Natural killer cell (primary cell): Measurements from ENCODE around the gene DHRS3. TPM values are rescaled to one million over a fixed set of nuclear protein-coding genes. Genes with fewer than 3 reads are reported as not detected.

Experiments used
- ATAC-seq, 3 donors: fragments of 150-1000 bp in 2 of 3; fragments of 200-7000 bp in 1 of 3; cut with Tn5 transposase; 1 replicate in 1 of 3; 2 replicates in 2 of 3; pipeline ENCODE4 v1.10.0; 2021; ENCODE audit warnings: mild to moderate bottlenecking in 2 of 3, moderate library complexity in 2 of 3
- DNase-seq, 2 donors: peaks; one replicate each; pipeline versions ENCODE4 v3.0.0 to v3.0.0-alpha.2; 2013 to 2021; ENCODE audit warnings: mixed read lengths in 1 of 2
- H3K27ac ChIP-seq: one replicate; pipeline ENCODE4 v1.5.1; 2013; ENCODE audit warnings: mild to moderate bottlenecking, low read length
- H3K27me3 ChIP-seq: one replicate; pipeline ENCODE4 v1.6.1; 2013; ENCODE audit warnings: low read length; ENCODE audit not compliant: control insufficient read depth, insufficient read depth
- H3K36me3 ChIP-seq: one replicate; pipeline ENCODE4 v1.6.1; 2013; ENCODE audit warnings: low read length; ENCODE audit not compliant: control insufficient read depth, insufficient read depth
- H3K4me1 ChIP-seq: one replicate; pipeline ENCODE4 v1.6.1; 2013; ENCODE audit warnings: low read length; ENCODE audit not compliant: control insufficient read depth, insufficient read depth
- H3K4me3 ChIP-seq: one replicate; pipeline ENCODE4 v1.5.1; 2013; ENCODE audit warnings: low read length
- H3K9me3 ChIP-seq: one replicate; pipeline ENCODE4 v1.6.1; 2013; ENCODE audit warnings: low read length; ENCODE audit not compliant: control insufficient read depth, insufficient read depth
- H3K27ac Mint-ChIP-seq, 2 donors: one replicate each; pipeline ENCODE4 v1.8.0; 2022; ENCODE audit warnings: mild to moderate bottlenecking in 2 of 2, mixed read lengths in 2 of 2, moderate library complexity in 1 of 2
- H3K27me3 Mint-ChIP-seq, 2 donors: one replicate each; pipeline ENCODE4 v1.8.0; 2022; ENCODE audit warnings: low read depth in 2 of 2, mixed read lengths in 2 of 2
- H3K36me3 Mint-ChIP-seq: one replicate; pipeline ENCODE4 v1.8.0; 2022; ENCODE audit warnings: mixed read lengths
- H3K4me1 Mint-ChIP-seq, 2 donors: one replicate each; pipeline ENCODE4 v1.8.0; 2022; ENCODE audit warnings: mixed read lengths in 2 of 2
- H3K4me3 Mint-ChIP-seq: one replicate; pipeline ENCODE4 v1.8.0; 2022; ENCODE audit warnings: mild to moderate bottlenecking, moderate library complexity, mixed read lengths
- H3K9me3 Mint-ChIP-seq, 2 donors: one replicate each; pipeline ENCODE4 v1.8.0; 2022; ENCODE audit warnings: mixed read lengths in 2 of 2
- WGBS: methylation state at CpG from one replicate; pipeline ENCODE4 v1.1.7; 2013; ENCODE audit warnings: missing lambda C conversion rate; ENCODE audit not compliant: insufficient coverage; 5-methylcytosine and 5-hydroxymethylcytosine counted together
- intact Hi-C: fragments of 100-400 bp; cut with micrococcal nuclease; formaldehyde crosslinking; loops from one replicate; pipeline ENCODE4 v1.14.2; 2022
- total RNA-seq, 4 donors: library from RNA; stranded (reverse); fragments of 120-200 nt in 1 of 4; gene quantifications; one replicate each; pipeline versions ENCODE4 v1.2.3 to v1.2.4, GENCODE V29; 2013 to 2022
- TF ChIP-seq, protein P1 (sequence below): fragments of 200-600 bp; IDR thresholded peaks from one replicate; pipeline ENCODE4 v1.8.0; 2022; ENCODE audit warnings: antibody characterized with exemption

Gene DHRS3
- total RNA-seq, 3 donors from 2014 or later (not counting 1 experiment from before 2014, with no cell fraction given) = 106 to 175 (median 153) TPM

DNA sequence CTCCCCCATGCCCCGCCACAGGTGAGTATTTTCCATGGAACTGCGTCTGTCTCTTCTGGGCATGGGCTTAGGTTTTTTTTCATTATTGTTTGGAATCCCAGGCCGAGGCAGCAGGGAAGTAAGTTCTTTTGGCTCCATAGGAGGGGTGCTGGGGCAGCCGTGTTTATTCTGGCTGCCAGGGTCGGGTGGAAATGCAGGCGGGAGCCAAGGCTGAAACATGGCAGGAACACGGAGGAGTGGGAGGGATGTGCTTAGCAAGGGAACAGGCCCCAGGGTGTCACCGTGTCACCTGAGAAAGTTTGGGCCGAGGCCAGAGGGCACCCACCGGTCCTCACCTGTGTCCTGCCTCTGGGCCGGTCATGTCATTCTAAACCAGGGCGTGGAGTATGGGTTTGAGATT lies 4.5 kb upstream of the DHRS3 start:
- Mint-ChIP-seq H3K36me3 (no peaks in the 10 kb centered on the region), H3K27ac (no peak overlapping the region), H3K4me1 (peaks cover 31 to 35% of the 10 kb centered on the region in 2 donors), H3K9me3 (no peaks in the 10 kb centered on the region), H3K27me3 (no peaks in the 10 kb centered on the region), H3K4me3 (no peak overlapping the region)
- H3K4me3 ChIP-seq = no peak overlapping the region
- WGBS = 96% methylated on average over 12 of the region's 12 CpGs
- no peaks in the 10 kb centered on the region for H3K36me3 ChIP-seq
- H3K4me1 ChIP-seq = peaks cover 36% of the 10 kb centered on the region
- TF ChIP-seq, protein P1, sequence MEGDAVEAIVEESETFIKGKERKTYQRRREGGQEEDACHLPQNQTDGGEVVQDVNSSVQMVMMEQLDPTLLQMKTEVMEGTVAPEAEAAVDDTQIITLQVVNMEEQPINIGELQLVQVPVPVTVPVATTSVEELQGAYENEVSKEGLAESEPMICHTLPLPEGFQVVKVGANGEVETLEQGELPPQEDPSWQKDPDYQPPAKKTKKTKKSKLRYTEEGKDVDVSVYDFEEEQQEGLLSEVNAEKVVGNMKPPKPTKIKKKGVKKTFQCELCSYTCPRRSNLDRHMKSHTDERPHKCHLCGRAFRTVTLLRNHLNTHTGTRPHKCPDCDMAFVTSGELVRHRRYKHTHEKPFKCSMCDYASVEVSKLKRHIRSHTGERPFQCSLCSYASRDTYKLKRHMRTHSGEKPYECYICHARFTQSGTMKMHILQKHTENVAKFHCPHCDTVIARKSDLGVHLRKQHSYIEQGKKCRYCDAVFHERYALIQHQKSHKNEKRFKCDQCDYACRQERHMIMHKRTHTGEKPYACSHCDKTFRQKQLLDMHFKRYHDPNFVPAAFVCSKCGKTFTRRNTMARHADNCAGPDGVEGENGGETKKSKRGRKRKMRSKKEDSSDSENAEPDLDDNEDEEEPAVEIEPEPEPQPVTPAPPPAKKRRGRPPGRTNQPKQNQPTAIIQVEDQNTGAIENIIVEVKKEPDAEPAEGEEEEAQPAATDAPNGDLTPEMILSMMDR = no peak
- H3K9me3 ChIP-seq = no peaks in the 10 kb centered on the region
- H3K27me3 ChIP-seq = no peaks in the 10 kb centered on the region
- DNase-seq (no peak), ATAC-seq (no peak)
- no peak overlapping the region for H3K27ac ChIP-seq
- intact Hi-C loops = no loop called here

DNA sequence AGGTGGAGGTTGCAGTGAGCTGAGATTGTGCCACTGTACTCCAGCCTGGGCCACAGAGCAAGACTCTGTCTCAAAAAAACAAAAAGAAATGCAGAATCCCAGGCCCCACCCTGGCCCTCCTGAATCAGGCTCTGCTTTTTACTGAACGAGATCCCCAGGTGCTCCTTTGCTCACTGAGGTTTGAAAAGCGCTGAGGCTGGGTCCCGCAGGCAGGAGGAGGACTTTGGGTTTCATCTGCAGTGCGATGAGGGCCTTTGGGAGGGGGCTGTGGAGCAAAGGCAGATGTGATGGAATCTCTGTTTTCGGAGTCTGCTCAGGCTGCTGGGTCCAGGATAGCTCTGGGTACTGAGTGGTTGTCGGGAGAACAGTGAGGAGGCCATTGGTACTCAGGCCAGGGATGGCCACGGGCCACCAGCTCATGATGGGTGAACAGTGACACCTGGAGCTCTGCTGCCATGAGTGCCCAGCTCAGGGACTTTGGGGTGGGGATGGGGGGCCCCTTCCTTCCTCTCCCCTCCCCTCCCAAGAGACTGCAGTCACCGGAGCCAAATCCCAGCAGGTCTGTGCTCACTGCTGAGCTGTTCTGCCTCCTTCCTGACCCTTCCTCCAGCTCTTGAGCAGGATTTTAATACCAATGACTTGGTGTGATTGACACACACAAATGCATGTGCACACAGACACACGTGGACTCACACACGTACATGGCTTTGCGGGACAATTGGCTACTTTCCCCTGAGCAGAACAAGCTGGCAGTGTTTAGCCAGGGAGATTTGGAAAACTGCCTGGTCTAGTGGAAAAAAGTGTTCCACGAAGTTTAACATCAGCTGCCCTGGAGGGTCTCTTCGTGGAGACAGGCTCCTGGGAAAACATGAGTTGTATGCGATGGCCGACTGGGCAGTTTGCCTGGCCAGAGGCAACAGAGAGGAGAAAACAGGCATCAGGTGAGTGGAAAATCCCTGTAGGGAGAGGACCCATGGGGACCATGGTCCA lies 3.6 kb upstream of the DHRS3 start:
- H3K36me3 ChIP-seq = no peaks in the 10 kb centered on the region
- no peaks in the 10 kb centered on the region for H3K27me3 ChIP-seq
- peaks cover 41% of the 10 kb centered on the region for H3K4me1 ChIP-seq
- Mint-ChIP-seq H3K4me1 (peaks cover 31 to 41% of the 10 kb centered on the region in 2 donors), H3K9me3 (no peaks in the 10 kb centered on the region), H3K27me3 (no peaks in the 10 kb centered on the region), H3K27ac (no peak overlapping the region), H3K4me3 (no peak overlapping the region), H3K36me3 (no peaks in the 10 kb centered on the region)
- no peak overlapping the region for H3K4me3 ChIP-seq
- H3K9me3 ChIP-seq = no peaks in the 10 kb centered on the region
- TF ChIP-seq, protein P1 = no peak
- 85% methylated on average over 15 of the region's 15 CpGs for WGBS
- H3K27ac ChIP-seq = no peak overlapping the region
- DNase-seq (no peak), ATAC-seq (no peak)
- intact Hi-C loops = no loop called here

DNA sequence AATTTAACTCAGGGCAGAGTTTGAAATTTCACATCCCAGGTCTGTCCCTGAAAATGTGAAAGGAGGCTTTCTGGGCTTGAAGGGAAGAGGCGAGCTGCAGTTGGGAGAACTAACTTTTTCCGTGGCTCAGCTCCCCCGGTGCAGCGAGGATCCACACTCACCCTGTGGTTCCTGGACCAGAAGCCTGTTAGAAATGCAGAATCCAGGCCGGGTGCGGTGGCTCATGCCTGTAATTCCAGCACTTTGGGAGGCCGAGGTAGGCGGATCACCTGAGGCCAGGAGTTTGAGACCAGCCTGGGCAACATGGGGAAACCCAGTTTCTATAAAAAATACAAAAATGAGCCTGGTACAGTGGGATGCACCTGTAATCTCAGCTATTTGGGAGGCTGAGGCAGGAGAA lies 2.9 kb upstream of the DHRS3 start:
- WGBS = 85% methylated on average over 8 of the region's 8 CpGs
- no peak overlapping the region for H3K4me3 ChIP-seq
- peaks cover 36 to 48% of the 10 kb centered on the region in 2 donors for H3K4me1 Mint-ChIP-seq
- H3K36me3 Mint-ChIP-seq = no peaks in the 10 kb centered on the region
- ATAC-seq (no peak), DNase-seq (no peak)
- peak overlapping the region in 1 of 2 donors; percentile 96 for H3K27ac Mint-ChIP-seq
- H3K27ac ChIP-seq = no peak overlapping the region
- no peaks in the 10 kb centered on the region for H3K9me3 Mint-ChIP-seq
- intact Hi-C loops = loop anchor here (1.0 kb wide), 2 partner anchors 214 to 307 kb away; no protein-coding TSS in a partner anchor
- peaks cover 48% of the 10 kb centered on the region for H3K4me1 ChIP-seq
- no peak overlapping the region for H3K4me3 Mint-ChIP-seq
- H3K27me3 Mint-ChIP-seq = no peaks in the 10 kb centered on the region
- no peaks in the 10 kb centered on the region for H3K27me3 ChIP-seq
- TF ChIP-seq, protein P1 = no peak
- no peaks in the 10 kb centered on the region for H3K36me3 ChIP-seq
- H3K9me3 ChIP-seq = no peaks in the 10 kb centered on the region
